HG03439 (cell line): ENCODE data around the gene HAUS2.
"Not testable (repeated sequence)": the region's sequence is repeated elsewhere in the genome, so short reads cannot be mapped to it uniquely, and the experiment has no call there.

Experiments used
- ATAC-seq: cut with Tn5 transposase; IDR thresholded peaks from one replicate; pipeline ENCODE4 v1.9.1; 2021; ENCODE audit warnings: mild to moderate bottlenecking, moderate library complexity; ENCODE audit not compliant: unreplicated experiment

HAUS2 gene

DNA sequence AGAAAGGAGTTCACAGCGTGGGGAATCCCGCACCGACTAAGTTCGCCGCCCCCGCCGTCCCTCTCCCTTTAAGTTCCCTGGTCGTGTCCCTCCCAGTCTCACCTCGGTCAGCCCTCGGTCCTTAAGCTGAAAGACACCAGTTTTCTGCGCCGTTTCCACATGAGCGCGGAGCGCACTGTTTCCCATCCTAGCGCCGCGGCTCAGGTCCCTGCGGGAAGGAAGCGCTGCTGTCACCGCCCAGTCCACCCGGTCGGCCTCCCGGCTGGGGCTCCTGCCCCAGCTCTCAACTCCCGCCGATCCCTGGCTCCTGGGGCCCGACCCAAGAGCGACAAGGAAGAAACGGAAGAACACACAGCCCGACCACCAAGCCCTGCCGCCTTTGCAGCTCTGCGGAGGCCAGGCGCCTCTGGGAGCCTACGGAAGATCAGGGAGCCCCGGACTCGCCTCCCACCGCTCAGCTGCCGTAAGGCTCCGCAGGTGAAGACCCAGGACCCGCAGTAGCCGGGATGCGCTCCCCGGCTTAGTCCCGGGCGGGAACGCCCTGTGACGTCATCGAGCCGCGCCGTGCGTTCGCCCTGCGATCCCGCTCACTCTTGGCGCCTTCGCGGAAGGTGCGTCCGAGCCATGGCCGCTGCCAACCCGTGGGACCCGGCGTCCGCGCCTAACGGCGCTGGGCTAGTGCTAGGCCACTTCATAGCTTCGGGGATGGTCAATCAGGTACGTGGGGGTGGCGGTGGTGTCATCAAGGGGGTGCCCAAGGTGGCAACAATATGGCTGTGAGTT lies at the start of gene HAUS2, which contains the start of gene LRRC57:
Gene HAUS2 (plus strand): TSS at position 590 of the 783 bp plus-strand sequence. CDS start 35 bp downstream, at position 625.
Gene LRRC57 (minus strand): TSS at position 545 of the 783 bp plus-strand sequence. CDS start 359 bp downstream, at position 186.
- peak; percentile 84 for ATAC-seq

DNA sequence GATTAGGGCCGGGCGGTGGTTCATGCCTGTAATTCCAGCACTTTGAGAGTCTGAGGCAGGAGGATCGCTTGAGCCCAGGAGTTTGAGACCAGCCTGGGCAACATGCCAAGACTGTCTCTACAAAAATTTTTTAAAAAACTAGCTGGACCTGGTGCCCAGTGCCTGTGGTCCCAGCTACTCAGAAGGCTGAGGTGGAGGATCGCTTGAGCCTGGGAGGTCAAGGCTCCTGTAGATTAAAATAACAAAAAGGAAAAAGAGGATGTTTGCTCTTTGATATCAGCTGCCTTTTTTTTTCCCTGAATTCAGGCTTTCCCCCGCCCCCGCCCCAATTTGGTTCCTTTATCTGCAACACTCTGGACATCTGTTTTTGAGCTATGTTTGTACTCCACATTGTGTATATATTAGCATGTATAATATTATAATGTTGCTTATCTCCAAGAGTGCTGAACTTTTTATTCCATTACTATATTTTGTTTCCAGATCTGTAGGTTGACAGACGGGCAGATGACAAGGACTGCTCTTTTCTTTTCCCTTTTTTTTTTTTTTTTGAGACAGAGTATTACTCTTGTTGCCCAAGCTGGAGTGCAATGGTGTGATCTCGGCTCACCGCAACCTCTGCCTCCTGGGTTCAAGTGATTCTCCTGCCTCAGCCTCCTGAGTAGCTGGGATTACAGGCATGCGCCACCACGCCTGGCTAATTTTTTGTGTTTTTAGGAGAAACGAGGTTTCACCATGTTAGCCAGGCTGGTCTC lies 48.6 kb upstream of the HAUS2 start:
- ATAC-seq, result no peak

DNA sequence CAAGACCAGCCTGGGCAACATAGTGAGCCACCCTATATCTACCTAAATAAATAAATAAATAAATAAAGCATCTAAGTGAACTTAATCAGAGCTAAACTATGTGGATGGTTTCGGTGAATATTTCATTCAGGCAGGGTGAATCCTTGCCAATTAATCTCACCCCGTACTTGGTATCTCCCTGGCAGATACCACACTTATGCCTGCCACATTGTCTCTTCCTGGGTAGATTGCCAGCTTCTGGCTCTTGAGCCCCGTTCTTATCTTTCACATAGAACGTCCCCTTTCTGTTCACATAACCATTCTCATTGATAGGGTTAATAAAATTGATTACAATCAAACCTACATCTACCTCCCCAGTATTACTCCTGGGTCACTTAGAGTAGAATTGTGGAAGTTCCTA lies 46.2 kb upstream of the HAUS2 start:
- no peak for ATAC-seq

DNA sequence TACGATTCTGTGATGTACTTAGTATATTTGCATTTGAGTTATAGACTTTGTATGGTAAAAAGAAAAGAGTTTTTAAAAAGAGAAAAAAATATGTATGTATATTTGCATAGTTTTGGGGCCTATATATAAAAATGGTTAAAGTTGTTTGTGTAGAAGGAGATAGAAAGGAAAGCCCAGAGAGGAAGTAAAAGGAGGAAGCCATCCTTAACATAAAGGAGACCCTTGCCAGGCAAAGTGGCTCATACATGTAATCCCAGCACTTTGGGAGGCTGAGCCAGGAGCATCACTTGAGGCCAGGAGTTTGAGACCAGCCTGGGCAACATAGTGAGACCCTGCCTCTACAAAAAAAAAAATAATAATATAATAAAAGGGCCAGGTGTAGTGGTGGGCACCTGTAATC lies 44.8 kb upstream of the HAUS2 start:
- no peak for ATAC-seq

DNA sequence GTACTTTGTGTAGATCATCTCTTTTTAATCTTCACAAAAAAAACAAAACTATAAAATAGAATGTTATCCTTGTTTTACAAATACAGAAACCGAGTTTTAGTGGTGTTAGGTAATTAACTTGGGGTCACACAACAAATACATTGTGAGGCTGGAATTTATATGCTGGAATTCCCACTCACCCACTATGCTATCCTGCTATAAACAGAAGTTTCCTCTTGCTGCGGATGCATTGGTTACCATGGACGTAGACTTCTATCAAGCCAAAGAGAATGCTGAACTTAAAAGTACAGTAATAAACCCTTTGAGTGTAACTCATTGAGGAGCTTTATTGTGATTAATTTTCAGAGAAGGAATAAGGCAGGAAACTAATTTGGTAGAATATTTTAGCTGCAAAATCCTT lies 44.0 kb upstream of the HAUS2 start:
- ATAC-seq, result no peak

DNA sequence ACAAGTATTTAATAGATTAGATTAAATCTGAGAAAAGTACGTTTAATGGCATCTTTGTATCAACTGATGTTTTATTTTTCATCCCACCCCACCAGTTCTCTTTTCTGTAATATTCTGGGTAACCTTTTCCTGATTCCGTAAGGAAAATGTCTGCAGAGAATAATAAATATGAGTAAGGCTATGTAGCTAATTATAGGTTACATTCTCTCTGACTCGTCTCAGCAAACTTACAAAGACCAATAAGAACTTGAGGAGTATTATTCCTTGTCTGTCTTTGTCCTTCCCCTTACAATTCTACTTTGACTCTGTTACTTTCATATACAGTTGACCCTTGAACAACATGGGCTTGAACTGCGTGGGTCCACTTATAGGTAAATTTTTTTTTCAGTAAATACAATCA lies 41.1 kb upstream of the HAUS2 start:
- ATAC-seq, result no peak

DNA sequence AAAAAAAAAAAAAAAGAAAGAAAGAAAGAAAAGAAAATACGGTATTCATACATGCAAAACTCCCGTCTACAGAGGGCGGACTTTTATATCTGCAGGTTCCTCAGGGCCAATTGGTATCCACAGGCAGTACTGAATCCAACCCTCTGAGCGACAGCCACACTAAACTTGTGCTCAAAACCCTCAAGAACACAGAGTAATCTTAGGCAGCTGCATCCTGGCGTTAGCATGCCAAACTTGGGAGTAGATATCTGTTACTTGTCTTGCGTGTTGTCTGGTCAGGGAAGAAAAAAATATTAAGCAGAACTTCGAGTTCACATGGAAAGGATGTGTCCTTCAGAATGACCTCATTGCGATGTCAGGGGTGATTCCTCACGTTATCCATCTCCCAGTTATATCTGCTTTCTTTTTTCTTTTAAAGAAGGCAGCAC lies 40.4 kb upstream of the HAUS2 start:
- ATAC-seq, result no peak

DNA sequence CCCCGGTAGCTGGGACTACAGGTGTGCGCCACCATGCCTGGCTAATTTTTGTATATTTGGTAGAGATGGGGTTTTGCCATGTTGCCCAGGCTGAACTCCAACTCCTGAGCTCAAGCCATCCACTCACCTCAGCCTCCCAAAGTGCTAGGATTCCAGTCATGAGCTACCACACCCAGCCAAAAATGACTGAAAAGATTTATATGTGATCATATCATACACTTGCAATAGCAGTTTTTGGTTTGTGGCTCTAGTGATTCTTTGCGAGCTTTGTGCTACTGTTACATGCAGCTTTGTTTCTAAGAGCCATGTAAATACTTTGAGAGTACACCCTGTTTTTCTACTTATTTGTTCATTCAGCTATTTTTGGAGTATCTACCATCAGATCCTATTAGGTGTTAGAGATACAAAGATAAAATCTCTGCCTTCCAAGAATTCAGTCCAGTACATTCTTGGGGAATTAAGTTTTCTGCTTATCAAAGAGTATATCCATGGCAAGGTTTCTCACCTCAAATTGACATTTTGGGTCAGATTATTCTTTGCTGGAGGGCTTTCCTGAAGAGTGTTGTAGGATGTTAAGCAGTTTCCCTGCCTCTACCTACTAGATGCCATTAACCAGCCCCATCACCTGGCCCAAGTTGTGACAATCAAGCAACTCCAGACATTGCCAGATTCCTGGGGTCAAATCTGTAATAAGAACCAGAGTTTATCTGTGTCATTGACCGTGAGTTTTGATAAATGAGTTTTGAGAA lies 38.2 kb upstream of the HAUS2 start:
- ATAC-seq, result no peak

DNA sequence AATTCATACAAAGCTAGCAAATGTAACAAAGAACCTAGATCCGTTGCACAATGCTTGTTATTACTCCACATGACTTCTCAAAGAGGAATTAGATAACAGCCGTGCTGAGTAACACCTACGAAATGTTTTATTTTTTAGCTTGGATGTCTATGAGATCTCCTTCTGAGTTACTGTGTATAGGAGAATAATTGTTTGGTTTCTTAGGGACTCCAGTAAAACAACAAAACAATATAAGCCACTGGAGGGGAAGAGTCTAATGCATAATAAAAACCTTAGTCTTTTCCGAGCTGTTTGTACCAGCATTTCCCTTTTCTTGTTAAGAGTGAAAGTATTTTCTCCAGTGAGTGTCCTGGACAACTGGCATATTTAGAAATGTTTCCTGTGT lies 37.6 kb upstream of the HAUS2 start:
- no peak for ATAC-seq

DNA sequence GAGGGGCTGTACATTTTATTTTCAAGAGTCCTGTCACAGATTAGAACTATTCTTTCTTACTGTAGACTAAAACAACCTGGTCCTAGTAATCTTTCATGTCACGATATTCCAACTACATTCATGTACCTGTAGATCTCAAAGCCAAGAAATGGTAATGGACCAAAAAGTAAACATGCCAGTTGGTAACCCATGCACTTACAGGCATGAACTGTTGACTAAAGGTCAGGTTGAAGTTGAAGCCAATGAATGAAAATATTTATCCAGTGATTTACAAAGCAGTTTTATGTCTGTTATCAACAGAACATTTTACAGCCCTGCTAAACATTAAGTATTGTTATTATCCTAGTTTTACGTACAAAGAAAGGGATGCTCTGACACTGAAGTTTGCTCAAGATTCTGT lies 25.3 kb upstream of the HAUS2 start:
- ATAC-seq, result no peak

DNA sequence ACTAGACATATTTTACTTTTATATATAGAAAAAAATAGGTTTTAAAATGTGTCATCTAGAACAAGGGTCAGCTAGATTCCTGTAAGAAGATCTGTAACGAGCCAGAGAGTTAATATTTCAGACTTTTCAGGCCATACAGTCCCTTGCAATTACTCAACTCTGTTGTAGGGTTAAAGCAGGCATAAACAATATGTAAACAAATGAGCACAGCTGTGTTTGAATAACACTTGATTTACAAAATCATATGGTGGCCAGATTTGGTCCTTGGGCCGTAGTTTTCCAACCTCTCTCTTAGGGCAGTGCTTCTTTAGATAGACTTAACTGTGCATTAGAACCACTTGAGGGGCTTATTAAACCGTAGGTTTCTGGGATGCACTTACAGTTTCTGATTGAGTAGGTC lies 19.7 kb upstream of the HAUS2 start:
- ATAC-seq, result no peak

DNA sequence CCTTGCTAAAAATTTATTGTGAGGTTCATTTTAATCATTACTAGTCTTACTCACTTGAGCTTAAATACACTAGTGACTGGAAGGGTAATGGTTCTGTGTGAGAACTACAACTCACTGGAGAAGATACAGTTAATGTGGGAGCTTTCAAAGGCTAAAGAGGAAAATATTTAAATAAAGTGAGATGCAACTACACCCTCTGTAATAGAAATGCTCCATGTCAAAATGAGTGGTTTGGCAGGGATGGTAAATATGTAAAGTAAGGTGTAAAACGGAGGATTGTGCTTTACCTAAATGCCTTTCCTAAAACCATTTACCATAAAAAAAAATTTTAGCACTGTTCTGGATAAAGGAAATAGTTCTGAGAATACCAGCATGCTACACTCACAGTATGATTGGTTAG lies 15.4 kb upstream of the HAUS2 start:
- ATAC-seq, result no peak

DNA sequence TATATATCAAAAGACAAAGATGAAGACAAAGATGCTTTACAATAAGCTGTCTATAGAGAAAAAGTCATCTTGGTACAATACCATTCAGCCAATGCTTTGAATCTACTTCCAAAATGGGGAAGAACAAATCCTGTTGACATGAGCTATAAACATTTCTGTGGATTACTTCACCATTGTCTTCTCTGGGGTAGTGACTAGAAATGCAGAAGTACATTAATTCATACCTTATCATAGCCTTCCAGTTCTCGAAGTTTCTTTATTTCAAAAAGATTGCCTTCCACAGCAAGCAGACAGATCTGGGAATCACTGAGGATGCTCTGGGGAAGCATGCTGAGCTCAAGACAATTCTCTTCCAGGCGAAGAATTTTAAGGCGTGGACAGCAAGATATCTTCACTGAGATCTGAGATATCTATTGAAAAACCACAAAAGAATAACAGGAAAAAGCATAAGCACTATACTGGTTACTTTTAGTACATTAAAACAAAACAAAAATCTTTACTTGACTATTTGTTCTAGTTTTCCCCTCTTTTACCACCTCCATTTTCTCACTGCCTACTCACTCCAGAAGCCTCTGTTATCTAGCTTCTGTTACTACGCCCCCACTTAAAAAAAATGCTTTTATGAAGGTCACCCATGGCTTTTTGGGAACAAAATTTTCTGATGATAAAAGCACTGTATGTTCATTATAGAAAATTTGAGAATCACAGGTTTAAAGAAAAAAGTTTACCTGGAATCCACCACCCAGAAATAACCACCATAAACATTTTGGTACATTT lies 3.6 kb upstream of the HAUS2 start:
- ATAC-seq, result no peak

DNA sequence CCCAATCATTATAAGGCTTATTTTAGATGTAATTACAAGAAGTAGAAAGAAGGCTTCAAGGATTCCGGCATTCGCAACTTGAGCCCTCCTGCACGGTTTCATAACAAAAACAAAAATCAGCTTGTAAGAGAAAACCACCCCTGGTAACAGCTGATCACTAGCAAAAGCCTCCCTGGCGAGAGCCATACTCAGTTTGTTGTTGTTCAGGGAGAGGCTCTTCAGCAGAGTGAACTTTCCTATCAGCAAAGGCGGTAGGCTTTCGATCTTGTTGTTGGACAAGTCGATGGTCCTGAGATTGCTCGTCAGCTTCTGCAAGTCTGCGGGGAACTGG lies 755 bp upstream of the HAUS2 start:
- ATAC-seq, result no peak

DNA sequence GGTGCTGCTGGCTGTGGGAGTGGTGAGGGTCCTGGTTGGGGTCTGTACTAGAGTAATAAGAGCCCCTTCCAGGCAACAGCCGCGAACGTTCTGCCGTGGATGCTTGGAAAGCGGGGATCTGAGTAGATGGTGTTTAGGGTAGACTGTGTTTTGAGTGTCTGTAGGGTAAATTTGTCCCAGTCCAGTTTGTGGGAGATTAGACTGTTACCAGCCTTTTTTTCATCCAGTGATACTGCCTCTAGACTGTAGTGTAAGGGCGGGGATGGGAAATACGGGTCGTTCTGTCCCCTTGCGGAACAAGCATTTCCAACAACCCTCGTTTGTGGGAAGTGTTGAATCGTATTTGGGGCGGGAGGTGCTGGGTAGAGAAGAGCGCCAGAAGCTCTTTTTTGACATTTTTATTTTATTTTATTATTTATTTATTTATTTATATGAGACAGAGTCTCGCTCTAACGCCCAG lies 424 bp downstream of the HAUS2 start:
- no peak for ATAC-seq

DNA sequence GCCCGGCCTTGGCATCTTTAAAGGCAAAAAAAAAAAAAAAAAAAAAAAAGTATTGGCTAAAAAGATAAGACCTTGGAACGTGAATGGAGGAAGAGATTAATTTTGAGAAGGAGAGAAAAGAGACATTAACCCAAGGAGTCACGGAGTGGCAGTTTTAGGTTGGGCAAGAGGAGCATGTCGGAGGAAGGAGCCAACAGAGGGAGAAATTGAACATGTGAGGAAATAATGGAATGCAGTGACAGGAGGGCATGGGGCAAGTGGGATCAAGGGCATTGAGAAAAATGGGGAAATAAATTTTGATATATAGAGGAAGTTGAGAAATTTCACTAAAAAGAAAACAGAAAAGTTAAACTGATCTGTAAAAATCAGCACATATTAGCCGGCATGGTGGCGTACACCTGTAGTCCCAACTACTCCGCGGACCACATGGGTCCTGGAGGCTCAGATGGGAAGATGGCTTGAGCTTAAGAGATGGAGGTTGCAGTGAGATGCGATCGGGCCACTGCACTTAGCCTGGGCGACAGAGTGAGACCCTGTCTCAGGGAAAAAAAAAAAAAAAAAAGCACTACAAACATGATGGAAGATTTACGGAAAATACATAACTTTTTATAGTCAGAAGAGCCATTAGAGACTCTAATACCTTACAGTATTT lies 1.2 kb downstream of the HAUS2 start:
- no peak for ATAC-seq

DNA sequence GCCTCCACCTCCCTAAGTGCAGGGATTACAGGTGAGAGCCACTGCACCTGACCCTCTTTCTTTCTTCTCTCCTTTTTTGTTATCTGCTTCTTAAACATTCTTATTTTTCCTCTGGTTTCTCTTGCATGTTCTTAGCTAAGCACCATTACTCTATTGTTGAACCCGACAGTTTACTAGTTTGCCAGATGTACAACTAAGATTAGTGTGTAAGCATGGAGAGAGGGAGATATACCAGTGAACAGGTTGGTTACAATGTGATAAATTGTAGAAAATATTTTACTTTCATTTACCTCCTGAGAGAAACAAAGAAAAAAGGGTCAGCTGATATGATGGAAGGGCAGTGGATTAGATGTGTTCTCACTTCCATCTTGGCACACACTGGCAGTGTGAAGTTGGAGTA lies 4.9 kb downstream of the HAUS2 start:
- no peak for ATAC-seq

DNA sequence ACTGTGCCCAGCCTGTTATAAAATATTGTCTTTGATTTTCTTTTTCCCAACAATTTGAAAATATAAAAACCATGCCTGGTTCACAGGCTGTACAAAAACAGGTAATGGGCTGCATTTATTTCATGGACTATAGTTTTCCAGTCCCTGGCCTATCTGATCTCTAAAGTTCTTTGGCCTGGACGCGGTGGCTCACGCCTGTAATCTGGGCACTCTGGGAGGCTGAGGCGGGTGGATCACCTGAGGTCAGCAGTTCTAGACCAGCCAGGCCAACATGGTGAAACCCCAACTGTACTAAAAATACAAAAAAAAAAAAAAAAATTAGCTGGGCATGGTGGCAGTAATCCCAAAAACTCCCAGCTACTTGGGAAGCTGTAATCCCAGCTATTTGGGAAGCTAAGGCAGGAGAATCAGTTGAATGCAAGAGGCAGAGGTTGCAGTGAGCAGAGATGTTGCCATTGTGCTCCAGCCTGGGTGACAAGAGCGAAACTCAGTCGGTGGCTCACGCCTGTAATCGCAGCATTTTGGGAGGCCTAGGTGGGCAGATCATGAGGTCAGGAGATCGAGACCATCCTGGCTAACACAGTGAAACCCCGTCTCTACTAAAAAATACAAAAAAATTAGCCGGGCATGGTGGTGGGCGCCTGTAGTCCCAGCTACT lies 8.0 kb downstream of the HAUS2 start:
- ATAC-seq, result not testable (repeated sequence)

DNA sequence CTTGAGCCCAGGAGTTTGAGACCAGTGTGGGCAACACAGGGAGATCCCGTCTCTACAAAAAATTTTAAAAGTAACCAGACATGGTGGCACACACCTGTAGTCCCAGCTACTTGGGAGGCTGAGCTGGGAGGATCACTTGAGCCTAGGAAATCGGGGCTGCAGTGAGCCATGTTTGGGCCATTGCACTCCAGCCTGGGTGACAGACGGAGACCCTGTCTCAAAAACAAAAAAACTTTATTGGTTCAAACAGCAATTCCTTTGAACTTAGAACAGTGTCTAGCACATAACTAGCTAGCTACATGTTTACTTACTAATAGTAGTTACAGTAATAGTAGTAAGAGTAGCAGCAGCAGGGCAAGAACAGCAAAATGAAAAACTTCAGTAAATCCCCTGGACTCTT lies 10.1 kb downstream of the HAUS2 start:
- ATAC-seq, result no peak
